Adrenal gland (tissue), 12 donors: ENCODE results near the gene ADIPOR2. TPM values are rescaled to one million over a fixed set of nuclear protein-coding genes. Genes with fewer than 3 reads are reported as not detected.

Experiments
- DNase-seq, 7 donors: peaks; one replicate each; pipeline ENCODE4 v3.0.0-alpha.2; 2019 to 2020
- H3K27ac ChIP-seq, 5 donors: fragments of 200-600 bp; sonication (generic) in 4 of 5; 1 replicate in 3 of 5; 2 replicates in 2 of 5; pipeline versions ENCODE4 v1.5.1 to v1.8.0; 2016 to 2020; ENCODE audit warnings: mild to moderate bottlenecking in 1 of 5
- H3K27me3 ChIP-seq: fragments of 200-600 bp; 2 replicates; pipeline ENCODE4 v1.8.0; 2021
- H3K36me3 ChIP-seq, 2 donors: fragments of 200-600 bp; replicated peaks in 1 of 2; 1 replicate in 1 of 2; 2 replicates in 1 of 2; pipeline versions ENCODE4 v1.5.1 to v1.8.0; 2018 to 2022
- H3K4me1 ChIP-seq, 2 donors: fragments of 200-600 bp; replicated peaks in 1 of 2; 1 replicate in 1 of 2; 2 replicates in 1 of 2; pipeline versions ENCODE4 v1.5.1 to v1.8.0; 2018 to 2021
- H3K4me3 ChIP-seq, 4 donors: fragments of 200-600 bp; sonication (generic) in 3 of 4; one replicate each; pipeline ENCODE4 v1.5.1; 2016 to 2018
- H3K9me3 ChIP-seq, 3 donors: fragments of 200-600 bp; sonication (generic) in 1 of 3; replicated peaks in 1 of 3; 1 replicate in 2 of 3; 2 replicates in 1 of 3; pipeline versions ENCODE4 v1.5.1 to v1.8.0; 2016 to 2021
- CTCF ChIP-seq, 6 experiments: fragments of 450-650 bp in 4 of 6; fragments of 200-600 bp in 2 of 6; sonication (generic) in 1 of 6; IDR thresholded peaks; 1 replicate in 5 of 6; 2 replicates in 1 of 6; pipeline versions ENCODE4 v1.5.1 to v1.8.0; 2016 to 2021; ENCODE audit warnings: antibody characterized with exemption in 6 of 6, mild to moderate bottlenecking in 2 of 6, moderate library complexity in 1 of 6
- POLR2A ChIP-seq, 2 donors: fragments of 450-650 bp; IDR thresholded peaks; one replicate each; pipeline ENCODE4 v1.6.1; 2017; ENCODE audit warnings: antibody characterized with exemption in 2 of 2, mild to moderate bottlenecking in 2 of 2, moderate library complexity in 1 of 2
- WGBS, 4 donors: extraction: QIAGEN DNeasy Blood & Tissue Kit in 2 of 4; methylation state at CpG; one replicate each; pipeline versions ENCODE4 v1.1.5 to v1.1.7; 2013 to 2017; 5-methylcytosine and 5-hydroxymethylcytosine counted together
- intact Hi-C, 2 donors: fragments of 100-400 bp; cut with DNase I; formaldehyde crosslinking; loops; one replicate each; pipeline versions ENCODE4 v1.14.1 to v1.15.0; 2022 to 2023
- microRNA-seq, 3 donors: library from miRNA; unstranded; fragments of <30 nt; microRNA quantifications; one replicate each; pipeline ENCODE4, GENCODE V29; 2017 to 2020
- polyA plus RNA-seq, 3 donors: library from polyadenylated mRNA; stranded (reverse); fragments of 200-250 nt in 2 of 3; fragments of 350-450 nt in 1 of 3; fragmentation: Illumina TruSeq in 1 of 3; extraction: RNeasy Lipid Tissue Mini Kit (QIAGEN cat#74804) in 1 of 3; gene quantifications; one replicate each; pipeline ENCODE4 v1.2.3, GENCODE V29; 2013 to 2014
- small RNA-seq, 2 donors: library from RNA; depleted of rRNA; stranded (forward); fragments of <200 nt; gene quantifications; one replicate each; pipeline ENCODE3, GENCODE V24; 2016
- total RNA-seq, 9 donors: library from RNA; depleted of rRNA in 4 of 9; stranded (reverse); fragments of >200 nt in 4 of 9; fragments of 120-200 nt in 1 of 9; fragmentation: NEBNext Ultra II Directional in 1 of 9; extraction: Animal tissue kit (Norgen Biotek cat#: 25700) in 1 of 9; gene quantifications; one replicate each; pipeline versions ENCODE4 v1.1.0 to v1.2.4, GENCODE V29; 2013 to 2023
- donor health status: healthy with polysubstance abuse.
- donor health status: Bipolar disorder and iron deficiency.
- donor health status: DM: yes; HTN: yes; CAD: no.
- donor health status: DM: no; HTN: no; CAD: no.
- donor health status: DM: no; HTN: no; CAD: no.
- donor health status: DM: yes; HTN: yes; CAD: no.

The ADIPOR2 gene
- total and polyA plus RNA-seq, 12 donors: 46.2 to 214 (median 98.6) TPM

GRCh38 chr12:1837541-1838204 is 146.8 kb downstream of the ADIPOR2 start:
- no peak for TF ChIP-seq POLR2A (IDR thresholded peaks at IDR 0.05)
- TF ChIP-seq CTCF (IDR thresholded peaks at IDR 0.05): no peak
- no peak overlapping the region for H3K4me3 ChIP-seq
- intact Hi-C loops: no loop called here
- WGBS, 4 donors: 87 to 91% (median 89%) methylated on average over 9 to 12 of the region's 12 CpGs
- H3K9me3 ChIP-seq: no peaks in the 10 kb centered on the region
- no peaks in the 10 kb centered on the region for H3K27me3 ChIP-seq
- no peak overlapping the region for H3K27ac ChIP-seq
- no peaks in the 10 kb centered on the region for H3K36me3 ChIP-seq
- DNase-seq: no peak
- no peaks in the 10 kb centered on the region for H3K4me1 ChIP-seq

Small RNA genes lying within 50 kb of the gene (microRNA-seq; reads per million reads assigned to microRNA genes)
- gene MIR3649: 0 reads per million in 3 donors

Small RNA genes lying within 50 kb of the gene (small RNA-seq; reads per million reads assigned to genes)
- 0 reads per million in 2 donors for gene MIR3649

Other genes with a start within 250 kb of the ADIPOR2 start
- gene FBXL14, start 96.5 kb upstream of the ADIPOR2 start, total RNA-seq: 10 to 100 TPM in 8 of 9 donors, 1 to 10 TPM in 1; 4.5 to 19.1 (median 12.9) TPM
- gene FBXL14, start 96.5 kb upstream of the ADIPOR2 start, polyA plus RNA-seq: 1 to 10 TPM; 1.2 to 3.5 (median 1.2) TPM
- gene WNT5B, start 61.8 kb upstream of the ADIPOR2 start, total RNA-seq: 10 to 100 TPM in 1 of 9 donors, 1 to 10 TPM in 6, under 1 TPM in 2; 0.44 to 11.1 (median 3.2) TPM
- 1 to 10 TPM in 2 of 3 donors, under 1 TPM in 1; 0.57 to 1.3 (median 1.2) TPM for gene WNT5B, start 61.8 kb upstream of the ADIPOR2 start, polyA plus RNA-seq
- gene LRTM2, start 129.5 kb downstream of the ADIPOR2 start, total RNA-seq: under 1 TPM in 1 of 9 donors, not detected in 8; 0.06 TPM
- gene LRTM2, start 129.5 kb downstream of the ADIPOR2 start, polyA plus RNA-seq: not detected
- gene CACNA2D4, start 227.6 kb downstream of the ADIPOR2 start, total RNA-seq: 1 to 10 TPM in 7 of 9 donors, under 1 TPM in 2; 0.54 to 9.1 (median 3.1) TPM
- gene CACNA2D4, start 227.6 kb downstream of the ADIPOR2 start, polyA plus RNA-seq: 1 to 10 TPM; 1.4 to 4.4 (median 3.1) TPM